Omental fat pad (tissue), 4 donors: ENCODE measurements around the gene DDX18. TPM values are rescaled to one million over a fixed set of nuclear protein-coding genes. Genes with fewer than 3 reads are reported as not detected.

Experiments
- ATAC-seq: fragments of 150-250 bp; one replicate; pipeline ENCODE4 v1.9.1; 2016; ENCODE audit warnings: mild to moderate bottlenecking, moderate library complexity; ENCODE audit not compliant: low FRiP score
- DNase-seq: peaks from one replicate; pipeline ENCODE4 v3.0.0-alpha.2; 2019; ENCODE audit warnings: low spot score
- CTCF ChIP-seq, 3 donors: fragments of 450-650 bp; IDR thresholded peaks; one replicate each; pipeline ENCODE4 v1.5.1; 2016 to 2017; ENCODE audit warnings: antibody characterized with exemption in 3 of 3, mild to moderate bottlenecking in 3 of 3, moderate library complexity in 2 of 3
- total RNA-seq, 4 donors: library from RNA; depleted of rRNA; stranded (reverse); fragments of >200 nt; gene quantifications; one replicate each; pipeline ENCODE4 v1.1.0, GENCODE V29; 2016

Gene DDX18
- total RNA-seq, 4 donors from 2014 or later: 38.2 to 83.3 (median 51.8) TPM

GRCh38 chr2:117832905-117833613 lies 18.6 kb downstream of the DDX18 start:
- no peak for TF ChIP-seq CTCF (IDR thresholded peaks at IDR 0.05)
- ATAC-seq (no peak), DNase-seq (no peak)

GRCh38 chr2:117833911-117834310 lies 19.4 kb downstream of the DDX18 start:
- ATAC-seq: no peak
- TF ChIP-seq CTCF (IDR thresholded peaks at IDR 0.05): no peak

GRCh38 chr2:117834992-117835391 lies 20.5 kb downstream of the DDX18 start:
- no peak for ATAC-seq
- DNase-seq: no peak
- no peak for TF ChIP-seq CTCF (IDR thresholded peaks at IDR 0.05)

More at GRCh38 chr2:117833911-117834310, 19.4 kb downstream of the DDX18 start:
- no peak for DNase-seq

GRCh38 chr2:117835990-117836760 lies 21.7 kb downstream of the DDX18 start:
- ATAC-seq (peak; percentile 87), DNase-seq (peak; percentile 50)

GRCh38 chr2:117845304-117845703 lies 30.8 kb downstream of the DDX18 start:
- no peak for TF ChIP-seq CTCF (IDR thresholded peaks at IDR 0.05)

More at GRCh38 chr2:117835990-117836760, 21.7 kb downstream of the DDX18 start:
- peak in 1 of 3 donors; percentile 8 for TF ChIP-seq CTCF (IDR thresholded peaks at IDR 0.05)

GRCh38 chr2:117850015-117850414 lies 35.5 kb downstream of the DDX18 start:
- ATAC-seq: no peak
- TF ChIP-seq CTCF (IDR thresholded peaks at IDR 0.05): no peak
- no peak for DNase-seq

More at GRCh38 chr2:117845304-117845703, 30.8 kb downstream of the DDX18 start:
- ATAC-seq (no peak), DNase-seq (no peak)
